HepG2 (cell line): Measurements from ENCODE around the gene METTL27. TPM values are rescaled to one million over a fixed set of nuclear protein-coding genes. Genes with fewer than 3 reads are reported as not detected.

Experiments used
- AGO2 ChIP-seq: fragments of 200-400 bp; formaldehyde crosslinking; optimal IDR thresholded peaks from 2 replicates; pipeline ENCODE3; 2017; ENCODE audit warnings: mild to moderate bottlenecking, low read depth, low read length, moderate library complexity
- CREB1 ChIP-seq, 2 experiments: fragments of 450-650 bp in 1 of 2; IDR thresholded peaks; 2 replicates each; pipeline ENCODE4 v1.6.1; 2016 to 2017; ENCODE audit warnings: control low read depth in 1 of 2, mild to moderate bottlenecking in 1 of 2, missing compliant biosample characterization in 1 of 2, missing genetic modification characterization in 1 of 2
- DR1 ChIP-seq: sonication (generic); formaldehyde crosslinking; IDR thresholded peaks from 2 replicates; pipeline ENCODE4 v1.8.0; 2021; ENCODE audit warnings: mild to moderate bottlenecking, missing genetic modification reagents, inconsistent platforms
- HDAC6 ChIP-seq: fragments of 200-600 bp; sonication (generic); IDR thresholded peaks from 2 replicates; pipeline ENCODE4 v1.7.0; 2017; ENCODE audit warnings: mild to moderate bottlenecking, antibody characterized with exemption, low read length, low read depth
- HIVEP1 ChIP-seq: sonication (generic); formaldehyde crosslinking; IDR thresholded peaks from 2 replicates; pipeline ENCODE4 v1.4.0; 2020; ENCODE audit warnings: mild to moderate bottlenecking, missing genetic modification reagents
- HNF4A ChIP-seq: sonication (generic); formaldehyde crosslinking; IDR thresholded peaks from 2 replicates; pipeline ENCODE4 v1.4.0; 2020; ENCODE audit warnings: missing genetic modification reagents
- MBD4 ChIP-seq: IDR thresholded peaks from 2 replicates; pipeline ENCODE4 v1.6.1; 2012; ENCODE audit warnings: low read length, inconsistent platforms, borderline replicate concordance
- REL ChIP-seq: sonication (generic); formaldehyde crosslinking; conservative IDR thresholded peaks from 2 replicates; pipeline ENCODE4 v1.8.0; 2022; ENCODE audit warnings: mild to moderate bottlenecking, missing genetic modification reagents, moderate library complexity
- SIN3B ChIP-seq: fragments of 150-350 bp; IDR thresholded peaks from 2 replicates; pipeline ENCODE4 v1.6.1; 2014; ENCODE audit warnings: low read length
- SOX6 ChIP-seq, 2 experiments: fragments of 450-650 bp in 1 of 2; sonication (generic) in 1 of 2; formaldehyde crosslinking in 1 of 2; IDR thresholded peaks; 2 replicates each; pipeline versions ENCODE4 v1.4.0 to v1.6.1; 2017 to 2020; ENCODE audit warnings: antibody characterized with exemption in 1 of 2, mild to moderate bottlenecking in 1 of 2, missing genetic modification reagents in 1 of 2
- TBL1XR1 ChIP-seq: fragments of 150-350 bp; IDR thresholded peaks from 2 replicates; pipeline ENCODE4 v1.6.1; 2014; ENCODE audit warnings: borderline replicate concordance, low read length; ENCODE audit not compliant: partially characterized antibody
- TCF7L2 ChIP-seq: IDR thresholded peaks from 2 replicates; pipeline ENCODE4 v1.6.1; 2011; ENCODE audit warnings: mild to moderate bottlenecking, low read depth, low read length, moderate library complexity
- TRIM24 ChIP-seq: sonication (generic); formaldehyde crosslinking; IDR thresholded peaks from 2 replicates; pipeline ENCODE4 v1.8.0; 2022; ENCODE audit warnings: mild to moderate bottlenecking, missing genetic modification reagents
- YEATS2 ChIP-seq: sonication (generic); formaldehyde crosslinking; IDR thresholded peaks from 2 replicates; pipeline ENCODE4 v1.4.0; 2020; ENCODE audit warnings: missing genetic modification reagents, borderline replicate concordance
- ZFP37 ChIP-seq: sonication (generic); formaldehyde crosslinking; IDR thresholded peaks from 2 replicates; pipeline ENCODE4 v1.4.0; 2020; ENCODE audit warnings: missing genetic modification reagents, borderline replicate concordance
- ZNF20 ChIP-seq: sonication (generic); formaldehyde crosslinking; IDR thresholded peaks from 2 replicates; pipeline ENCODE4 v1.4.0; 2020; ENCODE audit warnings: mild to moderate bottlenecking, moderate library complexity, missing genetic modification reagents
- ZNF44 ChIP-seq: sonication (generic); formaldehyde crosslinking; IDR thresholded peaks from 2 replicates; pipeline ENCODE4 v1.5.1; 2020; ENCODE audit warnings: mild to moderate bottlenecking, missing genetic modification reagents
- ZNF556 ChIP-seq: sonication (generic); formaldehyde crosslinking; IDR thresholded peaks from 2 replicates; pipeline ENCODE4 v1.4.0; 2020; ENCODE audit warnings: mild to moderate bottlenecking, missing genetic modification reagents, borderline replicate concordance
- ZNF773 ChIP-seq: sonication (generic); formaldehyde crosslinking; IDR thresholded peaks from 2 replicates; pipeline ENCODE4 v1.4.0; 2020; ENCODE audit warnings: missing genetic modification reagents, borderline replicate concordance
- ZNF879 ChIP-seq: sonication (generic); formaldehyde crosslinking; IDR thresholded peaks from 2 replicates; pipeline ENCODE4 v1.8.1; 2023; ENCODE audit warnings: missing genetic modification reagents
- polyA plus RNA-seq, 8 experiments: library from polyadenylated mRNA; depleted of rRNA in 3 of 8; stranded (reverse) in 7 of 8; unstranded in 1 of 8; fragments of >200 nt; fragmentation: Illumina TruSeq in 4 of 8; extraction: Trizol in 4 of 8; gene quantifications; 2 replicates each; pipeline versions ENCODE4 v1.2.1 to v1.2.3, GENCODE V29; 2011 to 2016; ENCODE audit warnings: low read depth in 4 of 8, missing spikeins in 1 of 8, mixed read lengths in 1 of 8; ENCODE audit not compliant: insufficient read depth in 1 of 8
- total RNA-seq, 5 experiments: library from RNA; depleted of rRNA; stranded (reverse); fragments of >200 nt; fragmentation: Illumina TruSeq; extraction: Trizol; gene quantifications; 2 replicates each; pipeline ENCODE4 v1.2.3, GENCODE V29; 2016; ENCODE audit warnings: low read depth in 1 of 5
- TF ChIP-seq, protein P1 (sequence below): sonication (generic); formaldehyde crosslinking; IDR thresholded peaks from 2 replicates; pipeline ENCODE4 v1.9.0; 2022; ENCODE audit warnings: missing genetic modification reagents, mild to moderate bottlenecking, borderline replicate concordance
- TF ChIP-seq, protein P2 (sequence below): sonication (generic); formaldehyde crosslinking; IDR thresholded peaks from 2 replicates; pipeline ENCODE4 v1.8.0; 2022; ENCODE audit warnings: mild to moderate bottlenecking, missing genetic modification reagents, moderate library complexity
- TF ChIP-seq, protein P3 (sequence below): sonication (generic); formaldehyde crosslinking; IDR thresholded peaks from 2 replicates; pipeline ENCODE4 v1.5.0; 2020; ENCODE audit warnings: mild to moderate bottlenecking, missing genetic modification reagents, moderate library complexity
- TF ChIP-seq, protein P4 (sequence below): sonication (generic); formaldehyde crosslinking; IDR thresholded peaks from 2 replicates; pipeline ENCODE4 v1.4.0; 2020; ENCODE audit warnings: missing genetic modification reagents, borderline replicate concordance

The METTL27 gene
- total and polyA plus RNA-seq, 2 of the 13 experiments (the other 11 are each of a cell fraction or from before 2014, with no cell fraction given): 2.0 to 3.0 TPM

DNA sequence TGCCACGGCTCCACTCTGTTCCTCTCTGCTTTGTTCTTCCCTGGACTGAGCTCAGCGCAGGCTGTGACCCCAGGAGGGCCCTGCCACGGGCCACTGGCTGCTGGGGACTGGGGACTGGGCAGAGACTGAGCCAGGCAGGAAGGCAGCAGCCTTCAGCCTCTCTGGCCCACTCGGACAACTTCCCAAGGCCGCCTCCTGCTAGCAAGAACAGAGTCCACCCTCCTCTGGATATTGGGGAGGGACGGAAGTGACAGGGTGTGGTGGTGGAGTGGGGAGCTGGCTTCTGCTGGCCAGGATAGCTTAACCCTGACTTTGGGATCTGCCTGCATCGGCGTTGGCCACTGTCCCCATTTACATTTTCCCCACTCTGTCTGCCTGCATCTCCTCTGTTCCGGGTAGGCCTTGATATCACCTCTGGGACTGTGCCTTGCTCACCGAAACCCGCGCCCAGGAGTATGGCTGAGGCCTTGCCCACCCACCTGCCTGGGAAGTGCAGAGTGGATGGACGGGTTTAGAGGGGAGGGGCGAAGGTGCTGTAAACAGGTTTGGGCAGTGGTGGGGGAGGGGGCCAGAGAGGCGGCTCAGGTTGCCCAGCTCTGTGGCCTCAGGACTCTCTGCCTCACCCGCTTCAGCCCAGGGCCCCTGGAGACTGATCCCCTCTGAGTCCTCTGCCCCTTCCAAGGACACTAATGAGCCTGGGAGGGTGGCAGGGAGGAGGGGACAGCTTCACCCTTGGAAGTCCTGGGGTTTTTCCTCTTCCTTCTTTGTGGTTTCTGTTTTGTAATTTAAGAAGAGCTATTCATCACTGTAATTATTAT lies 10.3 kb downstream of the METTL27 start (continued):
- TF ChIP-seq, protein P1, sequence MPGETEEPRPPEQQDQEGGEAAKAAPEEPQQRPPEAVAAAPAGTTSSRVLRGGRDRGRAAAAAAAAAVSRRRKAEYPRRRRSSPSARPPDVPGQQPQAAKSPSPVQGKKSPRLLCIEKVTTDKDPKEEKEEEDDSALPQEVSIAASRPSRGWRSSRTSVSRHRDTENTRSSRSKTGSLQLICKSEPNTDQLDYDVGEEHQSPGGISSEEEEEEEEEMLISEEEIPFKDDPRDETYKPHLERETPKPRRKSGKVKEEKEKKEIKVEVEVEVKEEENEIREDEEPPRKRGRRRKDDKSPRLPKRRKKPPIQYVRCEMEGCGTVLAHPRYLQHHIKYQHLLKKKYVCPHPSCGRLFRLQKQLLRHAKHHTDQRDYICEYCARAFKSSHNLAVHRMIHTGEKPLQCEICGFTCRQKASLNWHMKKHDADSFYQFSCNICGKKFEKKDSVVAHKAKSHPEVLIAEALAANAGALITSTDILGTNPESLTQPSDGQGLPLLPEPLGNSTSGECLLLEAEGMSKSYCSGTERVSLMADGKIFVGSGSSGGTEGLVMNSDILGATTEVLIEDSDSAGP: no peak
- TF ChIP-seq YEATS2 (CRISPR knock-in tag) (peak; percentile 77; the same call in 1 of the 2 replicates), HNF4A (no peak; the same call in 1 of the 2 replicates), ZNF556 (CRISPR knock-in tag) (0 out of 2 replicates have a peak, but pooled peaks have one; percentile 19), ZNF20 (CRISPR knock-in tag) (no peak), TCF7L2 (no peak), TBL1XR1 (no peak), ZFP37 (CRISPR knock-in tag) (no peak), ZNF44 (no peak), TRIM24 (no peak), DR1 (CRISPR knock-in tag) (no peak), HDAC6 (no peak), HIVEP1 (CRISPR knock-in tag) (no peak; the same call in 1 of the 2 replicates), SIN3B (no peak), ZNF773 (CRISPR knock-in tag) (no peak), AGO2 (no peak), MBD4 (no peak), SOX6 (IDR thresholded peaks at IDR 0.05) (no peak), SOX6 (CRISPR knock-in tag; IDR thresholded peaks at IDR 0.05) (peak; percentile 21; the same call in 1 of the 2 replicates), REL (CRISPR knock-in tag) (no peak), ZNF879 (CRISPR knock-in tag) (no peak), CREB1 (IDR thresholded peaks at IDR 0.05) (no peak), CREB1 (CRISPR knock-in tag; IDR thresholded peaks at IDR 0.05) (no peak)
- TF ChIP-seq, protein P2, sequence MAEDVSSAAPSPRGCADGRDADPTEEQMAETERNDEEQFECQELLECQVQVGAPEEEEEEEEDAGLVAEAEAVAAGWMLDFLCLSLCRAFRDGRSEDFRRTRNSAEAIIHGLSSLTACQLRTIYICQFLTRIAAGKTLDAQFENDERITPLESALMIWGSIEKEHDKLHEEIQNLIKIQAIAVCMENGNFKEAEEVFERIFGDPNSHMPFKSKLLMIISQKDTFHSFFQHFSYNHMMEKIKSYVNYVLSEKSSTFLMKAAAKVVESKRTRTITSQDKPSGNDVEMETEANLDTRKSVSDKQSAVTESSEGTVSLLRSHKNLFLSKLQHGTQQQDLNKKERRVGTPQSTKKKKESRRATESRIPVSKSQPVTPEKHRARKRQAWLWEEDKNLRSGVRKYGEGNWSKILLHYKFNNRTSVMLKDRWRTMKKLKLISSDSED (CRISPR knock-in tag): no peak
- TF ChIP-seq, protein P3, sequence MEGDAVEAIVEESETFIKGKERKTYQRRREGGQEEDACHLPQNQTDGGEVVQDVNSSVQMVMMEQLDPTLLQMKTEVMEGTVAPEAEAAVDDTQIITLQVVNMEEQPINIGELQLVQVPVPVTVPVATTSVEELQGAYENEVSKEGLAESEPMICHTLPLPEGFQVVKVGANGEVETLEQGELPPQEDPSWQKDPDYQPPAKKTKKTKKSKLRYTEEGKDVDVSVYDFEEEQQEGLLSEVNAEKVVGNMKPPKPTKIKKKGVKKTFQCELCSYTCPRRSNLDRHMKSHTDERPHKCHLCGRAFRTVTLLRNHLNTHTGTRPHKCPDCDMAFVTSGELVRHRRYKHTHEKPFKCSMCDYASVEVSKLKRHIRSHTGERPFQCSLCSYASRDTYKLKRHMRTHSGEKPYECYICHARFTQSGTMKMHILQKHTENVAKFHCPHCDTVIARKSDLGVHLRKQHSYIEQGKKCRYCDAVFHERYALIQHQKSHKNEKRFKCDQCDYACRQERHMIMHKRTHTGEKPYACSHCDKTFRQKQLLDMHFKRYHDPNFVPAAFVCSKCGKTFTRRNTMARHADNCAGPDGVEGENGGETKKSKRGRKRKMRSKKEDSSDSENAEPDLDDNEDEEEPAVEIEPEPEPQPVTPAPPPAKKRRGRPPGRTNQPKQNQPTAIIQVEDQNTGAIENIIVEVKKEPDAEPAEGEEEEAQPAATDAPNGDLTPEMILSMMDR: no peak
- TF ChIP-seq, protein P4, sequence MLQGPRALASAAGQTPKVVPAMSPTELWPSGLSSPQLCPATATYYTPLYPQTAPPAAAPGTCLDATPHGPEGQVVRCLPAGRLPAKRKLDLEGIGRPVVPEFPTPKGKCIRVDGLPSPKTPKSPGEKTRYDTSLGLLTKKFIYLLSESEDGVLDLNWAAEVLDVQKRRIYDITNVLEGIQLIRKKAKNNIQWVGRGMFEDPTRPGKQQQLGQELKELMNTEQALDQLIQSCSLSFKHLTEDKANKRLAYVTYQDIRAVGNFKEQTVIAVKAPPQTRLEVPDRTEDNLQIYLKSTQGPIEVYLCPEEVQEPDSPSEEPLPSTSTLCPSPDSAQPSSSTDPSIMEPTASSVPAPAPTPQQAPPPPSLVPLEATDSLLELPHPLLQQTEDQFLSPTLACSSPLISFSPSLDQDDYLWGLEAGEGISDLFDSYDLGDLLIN (CRISPR knock-in tag): no peak
